Measurements from ENCODE around the gene DUSP16.
"Not testable (repeated sequence)": the region's sequence is repeated elsewhere in the genome, so short reads cannot be mapped to it uniquely, and the experiment has no call there.

DUSP16 gene

DNA sequence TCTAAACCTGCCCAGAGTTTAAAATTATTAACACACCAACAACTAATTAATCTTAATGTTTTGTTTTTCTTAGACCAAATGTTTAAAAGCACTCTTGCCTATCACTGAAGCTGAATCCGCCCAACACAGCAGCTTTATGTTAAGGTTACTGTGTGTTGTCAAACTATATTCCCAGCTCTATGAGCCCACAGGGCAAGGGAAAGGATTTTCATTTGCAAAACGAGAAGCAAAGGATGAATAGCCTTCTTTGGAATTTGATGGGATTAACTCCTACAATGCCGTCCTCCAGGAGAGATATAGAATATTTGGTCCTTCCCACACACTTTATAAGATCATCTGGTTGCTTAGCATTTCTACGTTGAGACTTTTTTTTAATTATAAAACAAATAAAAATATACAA, 43.7 kb downstream of the DUSP16 start:
- DNase-seq: no peak

DNA sequence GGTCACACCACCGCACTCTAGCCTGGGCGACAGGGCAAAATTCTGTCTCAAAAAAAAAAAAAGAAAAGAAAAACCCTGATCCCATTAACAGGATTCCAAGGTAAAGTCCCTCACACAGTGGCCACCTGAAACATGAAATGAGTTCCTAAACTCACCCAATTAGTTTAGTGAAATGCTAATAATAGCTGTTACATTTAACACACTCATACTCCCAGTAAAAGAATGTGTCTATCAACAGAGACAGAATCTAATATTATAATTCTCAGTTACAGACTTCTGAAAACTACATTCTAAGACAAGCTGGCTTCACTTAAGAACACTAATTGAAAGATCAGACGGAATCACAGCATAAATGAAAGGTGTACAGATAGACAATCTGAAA, 44.2 kb downstream of the DUSP16 start:
- no peak for DNase-seq

DNA sequence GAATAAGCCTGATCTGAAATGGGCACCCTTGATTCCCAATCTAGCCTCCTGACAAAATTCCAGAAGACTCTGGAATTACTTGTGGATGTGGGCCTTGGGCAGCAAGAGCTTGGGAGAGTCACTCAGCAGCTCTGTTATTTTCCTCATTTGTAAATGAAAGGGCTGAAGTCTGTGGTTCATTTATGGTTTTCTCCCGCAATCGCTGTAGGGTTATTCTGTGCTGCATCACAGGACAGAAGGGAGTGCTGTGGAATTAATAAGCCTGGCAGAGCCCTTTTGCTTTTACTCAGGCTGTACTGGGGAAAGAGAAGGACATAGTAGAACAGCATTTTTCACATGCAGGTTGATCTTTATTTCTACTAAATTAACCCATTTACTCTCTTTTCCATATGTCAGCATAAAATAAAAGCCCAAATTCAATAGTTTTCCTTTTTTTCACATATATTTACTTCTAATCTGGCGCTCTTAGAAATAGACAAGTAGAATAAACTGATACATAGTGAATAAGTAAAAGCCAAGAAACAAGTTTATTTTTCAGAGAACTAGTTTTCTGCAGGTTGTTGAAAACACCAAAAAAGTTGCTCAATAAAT, 49.2 kb downstream of the DUSP16 start:
- DNase-seq: no peak

DNA sequence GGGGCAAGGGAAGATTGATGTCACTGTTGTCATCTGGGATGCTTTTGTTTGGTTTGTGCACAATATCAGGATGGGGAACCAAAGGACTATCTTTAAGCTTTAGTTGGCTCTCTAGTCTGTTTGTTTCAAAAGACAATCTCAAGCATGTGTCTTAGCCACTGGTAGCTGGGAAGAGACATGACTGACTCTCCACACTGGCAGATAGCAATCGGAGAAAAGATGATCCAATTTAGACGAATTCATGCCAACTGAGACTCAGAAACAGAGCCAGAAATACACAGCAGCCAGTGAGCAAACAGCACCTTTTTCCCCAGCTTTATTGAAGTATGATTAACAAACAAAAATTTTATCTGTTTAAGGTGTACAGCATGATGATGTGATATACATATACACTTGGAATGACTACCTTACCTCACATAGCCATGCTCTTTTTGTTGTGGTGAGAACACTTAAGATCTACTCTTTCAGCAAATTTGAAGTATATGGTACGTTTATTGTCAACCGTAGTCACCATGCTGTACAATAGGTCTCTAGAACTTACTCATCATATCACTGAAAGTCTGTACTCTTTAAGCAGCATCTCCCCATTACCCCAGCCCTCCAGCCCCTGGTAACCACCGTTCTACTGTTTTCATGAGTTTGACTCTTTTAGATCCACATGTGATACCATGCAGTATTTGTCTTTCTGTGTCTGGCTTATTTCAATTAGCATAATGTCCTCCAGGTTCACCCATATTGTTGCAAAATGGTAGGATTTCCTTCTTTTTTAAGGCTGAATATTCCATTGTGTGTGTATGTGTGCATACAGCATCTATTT, 50.6 kb downstream of the DUSP16 start:
- DNase-seq: no peak

DNA sequence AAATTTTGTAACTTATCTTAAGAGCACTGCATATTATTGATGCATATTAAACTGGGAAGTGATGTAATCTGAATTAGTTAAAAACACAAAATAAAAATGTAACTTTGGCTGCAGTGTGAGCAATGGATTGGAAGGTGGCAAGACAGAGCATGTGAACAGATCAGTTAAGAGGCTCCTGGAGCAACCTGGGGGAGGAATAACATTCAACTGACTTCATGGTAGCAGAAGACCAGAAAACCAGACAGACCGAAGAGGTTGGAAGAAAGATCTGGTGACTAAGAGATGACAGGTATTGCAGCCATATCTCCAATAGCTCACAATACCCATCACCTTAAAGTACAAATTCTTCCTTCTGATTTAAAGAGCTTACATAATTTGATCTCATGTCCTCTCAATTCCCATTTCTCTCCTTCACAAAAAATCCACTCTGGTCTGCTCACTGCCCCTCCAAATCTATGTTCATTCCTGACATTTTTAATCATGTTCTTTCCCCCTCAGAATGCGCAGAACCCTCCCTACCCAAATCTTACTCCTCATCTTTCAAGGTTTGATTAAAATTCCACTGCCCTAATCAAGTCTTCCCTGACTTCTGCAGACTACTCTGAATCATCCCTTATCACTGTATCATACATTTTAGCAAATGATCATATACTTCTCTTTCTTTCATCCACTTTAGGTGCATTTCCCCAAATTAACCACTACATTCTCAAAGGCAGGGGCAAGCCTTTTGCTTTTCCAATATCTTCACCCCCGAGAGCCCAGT, 51.5 kb downstream of the DUSP16 start:
- no peak for DNase-seq

DNA sequence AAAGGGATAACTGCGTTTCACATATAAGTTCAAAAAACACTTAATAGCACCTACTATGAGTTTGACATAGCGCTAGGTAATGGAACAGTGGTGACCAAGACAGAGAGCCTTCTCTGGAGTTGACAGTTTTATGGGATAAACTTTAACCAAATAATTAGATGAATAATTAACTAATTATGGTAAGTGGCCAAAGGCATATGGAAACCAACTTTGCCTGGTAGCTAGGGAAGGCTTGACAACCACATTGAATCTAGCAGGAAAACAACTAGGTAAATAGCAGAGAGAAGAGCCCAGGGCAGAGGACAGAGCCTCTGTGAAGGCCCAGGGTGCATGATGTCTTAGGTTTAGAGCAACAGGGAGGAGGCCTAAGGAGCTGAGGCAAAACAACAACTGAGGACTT, 52.1 kb downstream of the DUSP16 start:
- DNase-seq: no peak

DNA sequence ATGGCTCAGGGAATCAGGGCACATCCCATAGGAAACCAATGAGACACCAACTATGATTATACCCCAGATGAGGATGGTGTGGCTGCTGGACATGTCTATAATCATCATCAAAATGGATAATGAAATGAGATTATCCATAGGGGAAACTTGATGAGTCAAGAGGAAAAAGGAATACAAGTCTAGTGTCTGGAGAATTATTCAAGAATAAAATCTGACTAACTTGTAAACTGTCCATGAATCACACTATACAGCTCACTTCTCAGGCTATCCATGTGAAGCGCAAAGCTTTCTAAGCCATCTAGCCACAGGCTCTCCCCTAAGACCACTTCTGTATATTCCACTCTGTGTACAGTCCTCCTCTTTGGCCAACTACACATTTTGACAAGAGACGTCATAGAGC, 52.5 kb downstream of the DUSP16 start:
- DNase-seq: no peak

DNA sequence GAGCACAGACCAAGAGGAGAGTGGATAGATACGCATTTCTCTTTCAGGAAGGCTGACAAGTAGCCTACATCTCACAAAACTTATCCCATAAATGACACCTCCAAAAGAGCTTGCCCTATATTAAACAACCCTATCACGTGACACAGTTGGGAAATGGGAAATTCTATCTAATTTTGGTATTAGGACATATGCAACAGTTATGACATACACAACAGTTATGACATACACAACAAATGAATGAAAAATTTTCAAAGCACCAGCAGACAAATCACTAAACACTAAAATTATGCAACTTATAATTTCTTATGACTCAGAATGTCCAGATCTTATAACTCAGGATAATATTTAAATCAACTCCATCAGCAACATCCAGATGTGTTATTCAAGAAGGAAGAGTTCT, 54.1 kb downstream of the DUSP16 start:
- no peak for DNase-seq

DNA sequence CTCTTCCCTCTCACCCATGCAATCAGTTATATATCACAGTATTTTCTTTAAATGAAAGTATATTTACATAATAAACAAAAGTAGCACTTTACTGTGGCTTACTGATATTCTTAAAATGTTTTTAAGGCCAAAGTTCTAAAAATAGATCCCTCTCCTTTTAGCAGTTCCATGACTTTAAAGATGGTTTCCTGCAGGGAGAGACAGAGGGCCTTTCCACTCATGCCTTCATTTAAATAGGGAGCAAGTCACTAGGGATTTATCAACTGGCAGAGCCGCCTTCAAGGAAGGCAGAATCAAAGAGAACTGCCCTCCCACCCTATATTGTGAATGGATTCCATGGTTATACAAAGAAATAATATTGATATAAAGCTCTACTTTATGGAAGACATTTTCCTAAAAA, 55.5 kb downstream of the DUSP16 start:
- DNase-seq: no peak

DNA sequence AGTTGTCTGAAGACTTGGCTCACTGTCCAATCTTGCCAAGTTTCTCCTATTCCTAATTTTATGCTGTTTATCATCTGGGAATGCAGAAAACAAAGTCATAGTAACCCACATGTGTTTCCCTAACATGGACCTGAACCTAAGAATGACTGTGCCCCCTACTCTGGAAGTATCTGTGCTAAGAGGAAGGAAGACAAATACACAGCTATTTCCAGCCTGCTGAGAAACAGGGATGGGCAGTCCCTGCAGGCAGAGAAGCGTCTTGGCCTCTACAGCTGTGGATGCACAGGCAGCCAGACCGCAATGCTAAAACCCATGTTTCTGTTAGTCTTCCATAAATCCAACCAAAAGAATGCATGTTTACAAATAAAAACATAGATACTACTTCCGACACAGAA, 56.2 kb downstream of the DUSP16 start:
- DNase-seq: no peak

DNA sequence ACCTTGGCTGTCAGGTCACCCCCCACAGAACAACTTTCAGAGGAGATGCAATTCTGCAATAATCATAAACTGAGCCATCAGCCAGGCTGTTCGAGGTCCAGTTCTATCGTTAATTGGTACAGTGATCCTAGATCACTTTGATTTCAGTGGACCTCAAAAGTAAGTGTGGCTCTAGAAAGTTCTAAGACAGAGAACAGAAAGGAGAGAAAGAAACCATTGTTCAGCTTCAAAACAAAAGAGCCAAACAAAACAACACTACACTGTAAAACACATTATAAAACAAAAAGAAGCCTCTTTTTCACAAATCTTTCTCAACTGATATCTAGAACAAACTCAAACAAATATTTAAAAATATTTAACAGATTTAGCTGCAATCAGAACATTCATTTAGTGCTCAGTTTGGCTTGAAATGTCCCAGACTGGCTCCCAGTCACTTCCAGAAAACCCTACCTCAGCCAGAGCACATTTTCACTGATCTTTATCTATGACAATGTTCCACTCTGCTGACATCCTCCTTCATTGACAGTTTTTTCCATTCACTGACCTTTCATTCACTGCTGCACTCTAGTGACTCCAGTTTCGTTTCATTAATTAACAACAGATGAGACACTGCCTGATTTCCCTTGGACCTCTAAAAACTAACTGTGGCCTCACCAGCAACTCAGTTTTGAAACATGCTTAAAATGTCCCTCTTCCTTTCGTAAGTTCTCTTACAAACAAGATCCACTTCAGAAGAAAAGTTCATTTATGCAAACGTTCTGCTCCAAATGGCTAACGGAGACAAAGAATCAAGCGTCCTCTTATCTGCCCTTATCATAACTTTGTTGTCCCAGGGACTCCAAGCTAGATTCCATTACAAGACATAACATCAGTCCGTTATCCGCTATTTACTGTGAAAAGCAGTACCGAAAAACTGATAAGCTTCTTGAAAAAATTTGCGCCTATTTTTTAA, 56.8 kb downstream of the DUSP16 start:
- DNase-seq: no peak

DNA sequence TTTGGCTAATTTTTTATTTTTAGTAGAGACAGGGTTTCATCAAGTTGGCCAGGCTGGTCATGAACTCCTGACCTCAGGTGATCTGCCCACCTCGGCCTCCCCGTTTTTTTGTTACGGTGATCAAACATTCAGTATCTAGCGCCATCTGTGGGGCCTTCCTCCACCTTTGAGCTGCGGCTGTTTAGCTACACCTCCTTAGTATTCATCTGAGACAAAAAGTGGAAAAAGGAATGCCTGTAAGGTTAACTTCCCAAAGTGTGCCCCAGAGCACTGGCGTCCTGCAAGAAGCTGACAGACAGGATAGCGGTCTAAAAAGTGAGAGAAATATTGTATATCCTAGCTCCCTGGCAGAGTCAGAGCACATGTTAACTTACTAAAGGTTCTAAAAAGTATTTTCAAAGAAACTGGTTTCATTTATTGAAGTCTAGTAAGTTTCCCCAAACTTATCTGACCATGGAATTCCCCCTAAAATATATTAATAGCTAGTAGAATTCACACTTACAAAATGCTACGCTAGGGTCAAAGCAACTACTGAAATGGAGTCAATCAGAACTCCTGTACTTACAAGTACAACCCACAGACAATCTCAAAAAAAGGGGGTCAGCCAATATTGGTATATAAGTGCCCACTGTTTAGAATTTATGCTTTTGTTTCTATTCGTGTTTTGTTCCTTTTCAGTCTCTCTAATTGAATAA, 59.1 kb downstream of the DUSP16 start:
- no peak for DNase-seq

DNA sequence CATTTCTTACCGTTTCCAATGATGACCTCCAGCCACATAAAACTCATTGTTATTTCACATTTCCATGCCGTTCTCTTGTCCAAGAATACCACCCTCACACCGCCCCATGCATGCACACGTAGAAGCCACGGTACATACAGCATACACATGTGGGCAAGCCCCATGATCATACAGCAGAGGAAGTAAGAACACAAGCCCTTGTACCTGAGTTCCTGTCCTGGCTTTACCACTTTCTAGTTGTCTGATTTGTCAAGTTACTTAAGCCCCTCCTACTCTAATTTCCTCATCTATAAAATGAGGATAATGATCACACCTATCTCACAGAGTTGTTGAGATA, 59.9 kb downstream of the DUSP16 start:
- DNase-seq: no peak

DNA sequence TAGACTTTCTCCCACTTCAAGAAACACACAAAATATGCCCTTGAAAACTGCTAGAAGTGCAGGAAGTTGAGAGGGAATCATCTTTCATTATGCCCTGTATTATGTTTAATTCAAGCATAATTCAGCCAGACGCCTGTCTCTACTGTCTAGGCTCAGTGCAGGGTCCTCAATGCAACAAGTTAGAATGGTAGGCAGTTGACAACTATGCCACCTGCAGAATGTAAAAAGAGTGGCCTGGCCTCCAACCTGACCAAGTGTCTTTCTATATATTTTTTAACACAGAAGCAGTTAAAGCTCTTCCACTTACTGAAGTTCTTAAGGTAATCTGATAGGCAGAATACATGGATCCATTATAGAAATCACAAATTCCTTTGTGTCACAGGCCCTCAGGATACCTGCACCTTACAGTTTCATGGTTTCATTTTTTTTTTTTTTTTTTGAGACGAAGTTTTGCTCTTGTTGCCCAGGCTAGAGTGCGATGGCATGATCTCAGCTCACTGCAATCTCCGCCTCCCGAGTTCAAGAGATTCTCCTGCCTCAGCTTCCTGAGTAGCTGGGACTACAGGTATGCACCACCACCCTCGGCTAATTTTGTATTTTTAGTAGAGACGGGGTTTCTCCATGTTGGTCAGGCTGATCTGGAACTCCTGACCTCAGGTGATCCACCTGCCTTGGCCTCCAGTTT, 60.4 kb downstream of the DUSP16 start:
- not testable (repeated sequence) for DNase-seq

DNA sequence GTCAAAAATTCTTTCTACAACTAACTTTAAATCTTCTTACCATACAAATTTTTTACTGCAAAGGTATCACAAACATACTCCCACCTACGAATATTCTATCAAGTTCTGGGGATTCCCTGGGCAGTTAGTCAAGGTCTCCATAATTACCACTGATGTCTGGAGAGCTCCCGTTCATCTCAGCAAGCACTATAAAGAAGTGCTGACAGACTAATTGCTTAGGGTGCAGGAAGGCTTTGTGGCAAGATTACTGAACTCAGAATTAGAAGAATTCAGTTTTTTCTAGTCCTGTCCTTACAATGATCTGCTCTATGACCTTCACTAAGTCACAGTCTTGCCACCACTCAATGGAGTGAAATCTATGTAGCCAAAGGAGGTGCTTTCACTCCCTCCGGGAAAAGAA, 61.5 kb downstream of the DUSP16 start:
- DNase-seq: no peak

DNA sequence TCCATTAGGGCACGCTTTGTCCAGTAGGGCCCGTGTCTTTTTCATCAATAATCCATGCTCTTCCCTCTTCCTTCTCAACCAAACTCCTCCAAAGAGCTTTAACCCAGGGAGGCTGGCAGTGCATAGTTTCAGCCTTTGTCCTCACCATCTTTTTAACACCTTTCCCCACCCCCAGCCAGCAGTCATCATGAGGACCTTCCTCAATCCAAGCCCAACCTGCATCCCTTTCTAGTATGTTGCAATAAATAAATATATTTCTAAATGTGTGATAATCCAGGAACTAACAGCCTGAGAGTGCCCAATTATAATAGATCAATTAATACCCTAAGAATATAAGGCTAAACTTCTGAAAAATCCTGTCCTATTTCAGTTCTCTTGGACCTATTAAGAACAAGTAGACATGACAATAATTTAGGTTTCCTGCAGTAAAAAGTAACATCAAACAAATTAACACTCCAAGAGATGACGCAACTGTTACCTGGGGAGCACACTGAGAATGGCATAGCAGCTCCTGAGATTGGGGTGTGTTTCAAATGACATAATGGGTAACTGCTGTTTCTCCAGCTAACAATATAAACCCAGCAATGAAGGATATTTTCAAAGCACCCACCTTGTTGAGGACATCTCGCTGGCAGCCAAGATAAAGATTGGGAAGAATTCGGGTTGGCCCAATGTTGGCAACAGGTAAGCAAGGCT, 62.6 kb downstream of the DUSP16 start:
- DNase-seq: no peak

DNA sequence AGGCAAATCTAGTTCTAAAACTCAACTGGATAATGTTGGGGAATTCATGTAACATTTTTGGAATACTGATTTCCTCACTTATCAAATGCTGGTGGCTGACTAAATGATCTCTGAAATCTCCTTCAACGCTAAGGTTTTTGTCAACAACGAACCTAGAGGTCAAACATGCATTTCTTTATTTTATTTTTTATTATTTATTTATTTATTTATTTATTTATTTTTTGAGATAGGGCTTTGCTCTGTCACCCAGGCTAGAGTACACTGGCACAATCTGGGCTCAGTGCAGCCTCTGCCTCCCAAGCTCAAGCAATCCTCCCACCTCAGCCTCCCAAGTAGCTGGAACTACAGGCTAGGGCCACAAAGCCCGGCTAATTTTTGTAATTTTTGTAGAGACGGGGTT, 64.5 kb downstream of the DUSP16 start:
- DNase-seq: no peak

DNA sequence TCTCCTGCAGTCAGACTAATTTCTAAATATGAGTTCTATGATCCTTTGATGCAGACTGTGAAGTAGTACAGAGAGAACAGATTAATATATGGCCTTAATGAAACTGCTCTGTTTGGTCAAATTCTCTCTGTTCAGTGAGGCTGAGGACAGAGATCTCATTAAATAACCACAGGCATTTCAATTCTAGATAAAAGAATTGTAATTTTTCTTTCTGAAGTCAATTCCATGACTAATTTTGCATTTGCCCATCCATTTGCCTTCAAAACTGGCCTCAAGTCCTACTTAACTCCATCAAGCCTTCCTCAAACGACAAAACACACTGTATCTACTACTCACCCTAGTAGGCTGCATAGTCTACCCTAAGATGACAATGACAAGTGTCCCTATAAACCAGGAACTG, 67.1 kb downstream of the DUSP16 start:
- no peak for DNase-seq

DNA sequence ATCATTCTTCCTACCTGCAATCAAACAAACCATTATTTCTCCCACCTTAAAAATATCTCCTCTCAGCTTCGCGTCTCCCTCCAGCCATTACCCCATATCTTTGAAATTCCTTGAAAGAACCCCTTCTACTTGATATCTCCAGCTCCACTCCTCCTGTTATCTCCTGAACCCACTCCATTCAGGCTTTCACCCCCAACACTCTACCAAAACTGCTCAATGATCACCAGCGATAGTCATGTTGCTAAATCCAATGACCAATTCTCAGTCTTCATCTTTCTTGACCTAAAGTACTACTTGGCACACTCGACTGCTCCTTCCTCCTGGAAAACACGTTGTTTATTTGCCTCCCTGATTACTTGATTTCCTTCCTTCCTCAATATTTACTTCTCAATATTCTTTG, 70.1 kb downstream of the DUSP16 start:
- no peak for DNase-seq

DNA sequence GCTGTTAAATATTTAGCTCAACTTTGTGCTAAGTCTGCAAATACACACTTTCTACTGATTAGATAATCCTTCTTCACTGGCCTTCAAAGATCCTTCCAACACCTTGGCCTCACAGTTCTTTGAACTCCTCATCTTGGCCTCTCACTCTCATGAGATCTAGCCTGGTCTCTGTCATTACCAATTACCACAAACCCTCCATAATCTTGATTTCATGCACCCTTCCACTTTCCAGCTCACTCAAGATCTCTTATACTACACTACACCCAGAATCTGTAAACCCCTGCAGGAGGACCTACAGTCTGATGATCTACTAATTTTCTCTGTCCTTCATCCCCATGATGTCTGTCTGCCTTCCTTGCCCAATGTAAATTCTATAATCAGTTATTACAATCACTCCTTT, 71.1 kb downstream of the DUSP16 start:
- DNase-seq: no peak

DNA sequence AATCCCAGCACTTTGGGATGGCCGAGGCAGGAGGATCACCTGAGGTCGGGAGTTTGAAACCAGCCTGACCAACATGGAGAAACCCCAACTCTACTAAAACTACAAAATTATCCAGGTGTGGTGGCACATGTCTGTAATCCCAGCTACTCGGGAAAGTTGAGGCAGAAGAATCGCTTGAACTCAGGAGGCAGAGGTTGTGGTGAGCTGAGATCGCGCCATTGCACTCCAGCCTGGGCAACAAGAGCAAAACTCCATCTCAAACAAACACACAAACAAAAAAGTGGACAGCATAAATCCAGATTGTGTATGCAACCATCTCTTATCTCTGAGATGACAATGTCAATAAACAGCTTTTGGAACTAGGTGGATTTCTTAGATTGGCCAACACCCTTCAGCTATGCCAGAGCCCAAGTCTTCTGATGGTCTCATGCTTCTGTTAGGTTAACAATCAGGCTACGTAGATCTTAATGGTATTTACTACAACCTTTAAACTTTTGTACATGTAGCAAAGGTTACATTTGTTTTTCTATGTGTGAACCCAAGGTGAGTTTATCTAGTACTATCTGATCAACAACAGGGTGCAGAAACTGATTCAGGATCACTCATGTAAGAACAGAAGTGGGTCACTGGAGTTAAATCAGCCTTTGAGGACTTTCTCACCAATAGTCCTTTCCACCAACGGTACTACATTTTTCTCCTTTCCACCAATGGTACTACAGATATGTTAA, 73.7 kb downstream of the DUSP16 start:
- no peak for DNase-seq

Data from activated CD8-positive, alpha-beta memory T cell treated with anti-CD3 and anti-CD28 coated beads, Interleukin-2, amount 50 U/mL, for 4 hours (primary cell).